ENCODE results near the gene NLRC5.

The NLRC5 gene, protein sequence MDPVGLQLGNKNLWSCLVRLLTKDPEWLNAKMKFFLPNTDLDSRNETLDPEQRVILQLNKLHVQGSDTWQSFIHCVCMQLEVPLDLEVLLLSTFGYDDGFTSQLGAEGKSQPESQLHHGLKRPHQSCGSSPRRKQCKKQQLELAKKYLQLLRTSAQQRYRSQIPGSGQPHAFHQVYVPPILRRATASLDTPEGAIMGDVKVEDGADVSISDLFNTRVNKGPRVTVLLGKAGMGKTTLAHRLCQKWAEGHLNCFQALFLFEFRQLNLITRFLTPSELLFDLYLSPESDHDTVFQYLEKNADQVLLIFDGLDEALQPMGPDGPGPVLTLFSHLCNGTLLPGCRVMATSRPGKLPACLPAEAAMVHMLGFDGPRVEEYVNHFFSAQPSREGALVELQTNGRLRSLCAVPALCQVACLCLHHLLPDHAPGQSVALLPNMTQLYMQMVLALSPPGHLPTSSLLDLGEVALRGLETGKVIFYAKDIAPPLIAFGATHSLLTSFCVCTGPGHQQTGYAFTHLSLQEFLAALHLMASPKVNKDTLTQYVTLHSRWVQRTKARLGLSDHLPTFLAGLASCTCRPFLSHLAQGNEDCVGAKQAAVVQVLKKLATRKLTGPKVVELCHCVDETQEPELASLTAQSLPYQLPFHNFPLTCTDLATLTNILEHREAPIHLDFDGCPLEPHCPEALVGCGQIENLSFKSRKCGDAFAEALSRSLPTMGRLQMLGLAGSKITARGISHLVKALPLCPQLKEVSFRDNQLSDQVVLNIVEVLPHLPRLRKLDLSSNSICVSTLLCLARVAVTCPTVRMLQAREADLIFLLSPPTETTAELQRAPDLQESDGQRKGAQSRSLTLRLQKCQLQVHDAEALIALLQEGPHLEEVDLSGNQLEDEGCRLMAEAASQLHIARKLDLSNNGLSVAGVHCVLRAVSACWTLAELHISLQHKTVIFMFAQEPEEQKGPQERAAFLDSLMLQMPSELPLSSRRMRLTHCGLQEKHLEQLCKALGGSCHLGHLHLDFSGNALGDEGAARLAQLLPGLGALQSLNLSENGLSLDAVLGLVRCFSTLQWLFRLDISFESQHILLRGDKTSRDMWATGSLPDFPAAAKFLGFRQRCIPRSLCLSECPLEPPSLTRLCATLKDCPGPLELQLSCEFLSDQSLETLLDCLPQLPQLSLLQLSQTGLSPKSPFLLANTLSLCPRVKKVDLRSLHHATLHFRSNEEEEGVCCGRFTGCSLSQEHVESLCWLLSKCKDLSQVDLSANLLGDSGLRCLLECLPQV (N-terminal part only)

DNA sequence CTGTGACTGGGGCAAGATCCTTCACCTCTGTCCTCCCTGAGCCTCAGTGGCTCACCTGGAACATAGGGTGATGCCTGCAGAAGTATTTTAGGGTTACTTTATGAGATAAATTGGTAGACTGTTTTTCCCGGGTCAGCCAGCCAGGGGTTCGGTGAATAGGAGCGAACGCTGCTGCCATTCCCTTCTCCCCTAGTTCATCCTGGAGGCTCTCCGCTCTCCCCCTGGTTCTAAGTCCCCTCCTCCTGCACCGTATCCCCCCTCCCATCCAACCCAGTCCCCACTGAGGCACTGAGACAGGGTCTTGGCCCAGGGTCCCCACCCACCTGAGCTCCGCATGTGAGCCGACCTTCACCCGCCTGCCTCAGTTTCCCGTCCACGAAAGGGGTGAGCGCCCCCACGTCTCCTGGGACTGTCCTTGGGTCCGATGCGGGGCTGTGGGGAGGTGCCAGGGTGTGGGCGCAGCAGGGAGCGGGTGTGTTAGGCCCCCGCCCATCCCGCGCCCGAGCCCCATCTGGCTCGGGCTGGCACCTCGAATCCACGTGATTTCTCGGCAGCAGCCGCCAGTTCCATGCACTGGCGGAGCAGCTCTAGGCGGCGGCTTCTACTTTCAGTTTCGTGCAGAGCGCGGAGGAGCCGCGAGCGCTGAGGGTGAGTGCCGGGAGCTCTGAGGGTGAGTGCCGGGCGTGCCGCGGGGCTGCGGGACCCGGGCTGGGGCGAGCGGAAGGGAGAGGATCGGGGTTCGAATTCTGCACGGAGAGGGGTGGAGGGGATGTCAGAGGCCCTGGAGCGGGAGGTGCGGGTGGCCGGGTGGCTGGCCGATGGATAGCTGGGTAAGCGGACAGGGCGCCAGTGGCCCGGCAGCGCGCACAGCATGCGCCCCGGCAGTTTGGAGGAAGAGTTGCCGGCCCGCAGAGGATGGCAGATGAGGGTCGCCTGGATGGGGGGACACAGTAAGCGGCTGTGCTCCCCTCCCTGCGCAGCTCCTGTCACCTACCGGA, at the start of gene NLRC5:
Gene NLRC5 (plus strand): TSS at position 610 of the 998 bp plus-strand sequence. CDS start 31,156 bp downstream, outside the sequence.
- no peaks in the 10 kb centered on the region for H3K27me3 Mint-ChIP-seq
- peaks cover 7% of the 10 kb centered on the region for H3K36me3 Mint-ChIP-seq (ENCODE audit: low read depth)
- H3K27ac Mint-ChIP-seq, result peak within 1 kb of the TSS; percentile 97
- peaks cover 70% of the 10 kb centered on the region for H3K4me1 Mint-ChIP-seq (ENCODE audit: low read depth)
- intact Hi-C loops (cut with micrococcal nuclease), result no loop called here
- H3K4me3 Mint-ChIP-seq, result peak within 1 kb of the TSS; percentile 99
- H3K9me3 Mint-ChIP-seq, result no peaks in the 10 kb centered on the region

DNA sequence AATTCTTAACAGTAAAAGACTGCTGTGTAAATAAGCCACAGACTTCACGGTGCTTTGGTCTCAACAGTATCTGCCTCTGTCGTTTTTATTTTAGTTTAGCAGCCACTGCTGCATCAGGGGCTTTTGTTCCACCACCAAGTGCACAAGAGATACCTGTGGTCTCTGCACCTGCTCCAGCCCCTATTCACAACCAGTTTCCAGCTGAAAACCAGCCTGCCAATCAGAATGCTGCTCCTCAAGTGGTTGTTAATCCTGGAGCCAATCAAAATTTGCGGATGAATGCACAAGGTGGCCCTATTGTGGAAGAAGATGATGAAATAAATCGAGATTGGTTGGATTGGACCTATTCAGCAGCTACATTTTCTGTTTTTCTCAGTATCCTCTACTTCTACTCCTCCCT, 49.6 kb upstream of the NLRC5 start:
- peaks cover 28% of the 10 kb centered on the region for H3K4me1 Mint-ChIP-seq (ENCODE audit: low read depth)
- no peak overlapping the region for H3K27ac Mint-ChIP-seq
- H3K9me3 Mint-ChIP-seq, result no peaks in the 10 kb centered on the region
- intact Hi-C loops (cut with micrococcal nuclease), result loop anchor here (10.0 kb wide), 1 partner anchor 205 kb away; the partner anchor contains the start of gene NUP93
- no peak overlapping the region for H3K4me3 Mint-ChIP-seq
- no peaks in the 10 kb centered on the region for H3K27me3 Mint-ChIP-seq
- peaks cover 99% of the 10 kb centered on the region for H3K36me3 Mint-ChIP-seq (ENCODE audit: low read depth)

DNA sequence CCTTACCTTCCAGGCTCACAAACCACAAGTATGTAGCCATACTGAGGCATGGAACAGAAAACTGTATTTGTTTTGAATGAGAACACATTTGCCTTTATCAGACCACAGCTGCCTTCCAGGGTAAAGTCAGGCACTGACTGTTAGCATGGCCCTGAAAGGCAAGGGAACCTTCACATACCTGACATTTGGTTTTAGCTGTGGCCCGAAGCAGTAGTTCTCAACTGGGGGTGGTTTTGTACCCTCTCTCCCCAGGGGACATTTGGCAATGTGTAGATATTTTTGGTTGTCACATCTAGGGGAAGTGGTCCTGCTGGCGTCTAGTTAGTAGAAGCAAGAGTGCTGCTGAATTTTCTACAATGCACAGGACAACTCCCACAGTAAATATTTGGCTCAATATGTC, 48.3 kb upstream of the NLRC5 start:
- Mint-ChIP-seq H3K9me3 (no peaks in the 10 kb centered on the region), H3K27ac (no peak overlapping the region), H3K27me3 (no peaks in the 10 kb centered on the region), H3K36me3 (ENCODE audit: low read depth) (peaks cover 97% of the 10 kb centered on the region), H3K4me1 (ENCODE audit: low read depth) (peaks cover 26% of the 10 kb centered on the region), H3K4me3 (no peak overlapping the region)
- intact Hi-C loops (cut with micrococcal nuclease), result no loop called here

DNA sequence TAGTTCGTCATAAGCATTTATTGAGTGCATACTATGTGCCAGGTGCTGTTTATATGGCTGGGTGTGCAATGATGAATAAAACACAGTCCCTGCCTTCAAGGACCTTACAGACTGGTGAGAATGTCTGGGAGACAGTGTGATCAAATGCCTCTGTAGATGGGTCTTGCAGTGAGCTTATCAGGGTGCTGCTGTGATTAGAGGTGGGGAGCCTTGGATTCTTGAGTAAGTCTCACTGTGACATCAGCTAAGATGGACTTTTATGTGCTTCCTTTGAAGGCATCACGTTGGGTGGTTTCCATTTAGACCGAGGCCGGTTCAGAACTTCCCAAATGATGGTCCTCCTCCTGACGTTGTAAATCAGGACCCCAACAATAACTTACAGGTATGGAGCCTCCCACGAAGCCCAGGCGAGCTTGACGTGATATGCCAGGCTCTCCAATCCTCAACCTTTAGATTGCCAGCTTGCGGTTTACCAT, 47.5 kb upstream of the NLRC5 start:
- Mint-ChIP-seq H3K4me1 (ENCODE audit: low read depth) (peaks cover 30% of the 10 kb centered on the region), H3K27me3 (no peaks in the 10 kb centered on the region), H3K9me3 (no peaks in the 10 kb centered on the region), H3K36me3 (ENCODE audit: low read depth) (peaks cover 92% of the 10 kb centered on the region), H3K4me3 (no peak overlapping the region), H3K27ac (no peak overlapping the region)
- intact Hi-C loops (cut with micrococcal nuclease), result no loop called here

GRCh38 chr16:56943761-56944375, 45.5 kb upstream of the NLRC5 start:
- Mint-ChIP-seq H3K36me3 (ENCODE audit: low read depth) (peaks cover 79% of the 10 kb centered on the region), H3K27ac (no peak overlapping the region), H3K4me1 (ENCODE audit: low read depth) (peaks cover 39% of the 10 kb centered on the region), H3K4me3 (no peak overlapping the region), H3K9me3 (no peaks in the 10 kb centered on the region), H3K27me3 (no peaks in the 10 kb centered on the region)
- intact Hi-C loops (cut with micrococcal nuclease), result no loop called here

DNA sequence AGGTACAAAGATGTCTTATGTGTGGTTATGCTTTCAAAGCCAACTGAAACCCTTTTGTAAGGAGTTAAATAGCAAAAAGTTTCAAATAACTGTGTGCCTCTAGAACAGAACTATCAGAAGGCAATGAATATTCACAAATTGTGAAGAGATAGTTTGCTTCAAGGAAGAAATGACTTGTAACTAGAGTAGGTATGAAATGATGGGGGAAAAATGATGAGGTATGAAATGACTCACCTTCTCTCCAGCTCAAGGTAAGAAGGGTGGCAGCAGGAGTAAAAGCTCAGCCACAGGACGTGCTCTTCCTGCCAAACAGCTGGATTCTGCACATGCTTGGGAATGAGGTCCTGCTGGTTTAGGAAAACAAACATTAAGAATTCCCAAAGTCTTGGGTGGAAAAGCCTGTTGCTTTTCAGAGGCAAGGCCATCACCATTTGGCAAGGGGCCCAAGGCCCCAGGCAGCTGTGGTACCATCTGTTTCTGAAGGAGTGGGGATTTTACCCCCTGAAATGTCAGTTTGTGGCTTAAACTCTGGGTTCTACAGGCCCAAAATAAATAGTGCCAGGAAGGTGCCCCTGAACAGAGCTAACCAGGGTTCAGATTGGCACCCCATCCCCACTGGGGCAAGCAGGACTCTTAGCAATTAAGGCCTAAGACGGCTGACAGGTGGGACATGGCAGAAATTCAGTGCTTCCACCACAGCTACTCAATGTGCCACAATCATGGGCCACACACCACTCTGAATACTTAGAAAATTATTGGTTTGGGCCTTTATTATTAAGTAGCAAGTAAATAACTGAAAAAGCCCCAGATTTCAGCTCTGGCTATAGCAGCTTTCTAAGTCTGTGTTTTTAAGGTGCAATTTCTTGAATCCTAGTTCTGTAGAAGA, 44.2 kb upstream of the NLRC5 start:
- H3K27ac Mint-ChIP-seq, result no peak overlapping the region
- no peaks in the 10 kb centered on the region for H3K9me3 Mint-ChIP-seq
- H3K27me3 Mint-ChIP-seq, result no peaks in the 10 kb centered on the region
- peaks cover 43% of the 10 kb centered on the region for H3K4me1 Mint-ChIP-seq (ENCODE audit: low read depth)
- no peak overlapping the region for H3K4me3 Mint-ChIP-seq
- H3K36me3 Mint-ChIP-seq (ENCODE audit: low read depth), result peaks cover 66% of the 10 kb centered on the region
- intact Hi-C loops (cut with micrococcal nuclease), result no loop called here

GRCh38 chr16:56945847-56946527, 43.4 kb upstream of the NLRC5 start:
- Mint-ChIP-seq H3K27me3 (no peaks in the 10 kb centered on the region), H3K4me1 (ENCODE audit: low read depth) (peaks cover 51% of the 10 kb centered on the region), H3K4me3 (no peak overlapping the region), H3K9me3 (no peaks in the 10 kb centered on the region), H3K36me3 (ENCODE audit: low read depth) (peaks cover 58% of the 10 kb centered on the region), H3K27ac (no peak overlapping the region)
- intact Hi-C loops (cut with micrococcal nuclease), result no loop called here

DNA sequence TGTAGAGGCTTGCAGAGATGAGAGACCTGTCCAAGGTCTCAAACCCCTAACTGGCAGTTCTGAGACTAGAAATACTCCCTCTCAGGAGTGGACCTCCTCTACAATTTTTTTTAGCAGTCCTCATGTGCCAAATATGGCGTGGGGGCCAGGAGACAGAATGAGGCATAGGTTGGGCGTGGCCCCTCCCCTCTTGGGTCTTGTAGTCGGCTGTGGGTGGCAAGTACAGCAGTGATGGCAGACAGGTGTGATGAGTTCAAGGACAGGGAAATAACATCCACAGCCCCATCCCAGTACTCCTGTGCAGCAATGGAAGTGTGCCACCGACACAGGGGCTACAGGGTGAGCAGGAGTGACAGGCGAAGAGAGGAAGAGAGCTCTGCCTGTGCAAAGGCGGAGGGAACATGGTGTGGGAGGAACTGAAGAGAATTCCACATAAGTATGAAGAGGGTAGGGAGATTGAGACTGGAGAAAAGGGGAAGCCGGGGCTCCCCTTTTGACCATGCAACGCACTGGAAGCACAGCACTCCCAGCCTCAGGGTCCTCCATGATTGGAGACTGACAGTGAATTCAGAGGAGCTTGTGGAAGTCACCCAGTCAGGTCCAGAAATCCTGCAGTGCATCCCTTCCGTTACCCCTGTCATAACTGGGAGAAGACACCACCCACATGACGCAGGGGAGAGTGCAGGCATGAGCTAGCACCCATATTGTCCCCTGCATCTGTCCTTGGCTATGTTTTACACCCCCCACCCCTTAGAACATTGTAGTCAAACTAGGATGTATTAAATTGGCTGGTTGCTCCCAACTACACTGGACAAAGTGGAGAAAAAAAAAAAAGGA, 42.4 kb upstream of the NLRC5 start:
- Mint-ChIP-seq H3K27me3 (no peaks in the 10 kb centered on the region), H3K4me3 (no peak overlapping the region), H3K27ac (peak overlapping the region; percentile 14), H3K4me1 (ENCODE audit: low read depth) (peaks cover 61% of the 10 kb centered on the region), H3K9me3 (no peaks in the 10 kb centered on the region), H3K36me3 (ENCODE audit: low read depth) (peaks cover 49% of the 10 kb centered on the region)
- intact Hi-C loops (cut with micrococcal nuclease), result no loop called here

GRCh38 chr16:56947604-56947995, 41.8 kb upstream of the NLRC5 start:
- intact Hi-C loops (cut with micrococcal nuclease), result no loop called here
- peaks cover 43% of the 10 kb centered on the region for H3K36me3 Mint-ChIP-seq (ENCODE audit: low read depth)
- no peaks in the 10 kb centered on the region for H3K27me3 Mint-ChIP-seq
- no peaks in the 10 kb centered on the region for H3K9me3 Mint-ChIP-seq
- peaks cover 67% of the 10 kb centered on the region for H3K4me1 Mint-ChIP-seq (ENCODE audit: low read depth)
- peak overlapping the region; percentile 26 for H3K27ac Mint-ChIP-seq
- H3K4me3 Mint-ChIP-seq, result no peak overlapping the region

DNA sequence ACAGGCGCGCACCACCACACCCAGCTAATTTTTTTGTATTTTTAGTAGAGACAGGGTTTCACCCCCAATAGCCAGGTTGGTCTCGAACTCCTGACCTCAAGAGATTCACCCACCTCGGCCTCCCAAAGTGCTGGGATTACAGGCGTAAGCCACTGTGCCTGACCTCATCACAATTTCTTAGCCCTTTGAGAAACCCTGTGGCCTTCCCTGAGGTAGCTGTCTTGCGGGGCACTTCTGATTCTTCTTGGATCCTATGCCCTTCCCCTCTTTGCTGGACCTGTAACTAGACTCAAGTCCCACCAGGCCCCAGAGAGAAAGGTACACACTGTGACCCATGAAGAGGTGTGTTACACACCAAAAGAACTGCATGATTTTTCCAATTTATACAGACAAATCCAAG, 41.1 kb upstream of the NLRC5 start:
- Mint-ChIP-seq H3K27ac (peak overlapping the region; percentile 26), H3K4me1 (ENCODE audit: low read depth) (peaks cover 69% of the 10 kb centered on the region)
- intact Hi-C loops (cut with micrococcal nuclease), result no loop called here

GRCh38 chr16:56950051-56950450, 39.3 kb upstream of the NLRC5 start:
- peak overlapping the region; percentile 69 for H3K27ac Mint-ChIP-seq
- peaks cover 65% of the 10 kb centered on the region for H3K4me1 Mint-ChIP-seq (ENCODE audit: low read depth)
- no peaks in the 10 kb centered on the region for H3K9me3 Mint-ChIP-seq
- H3K36me3 Mint-ChIP-seq (ENCODE audit: low read depth), result peaks cover 18% of the 10 kb centered on the region
- no peaks in the 10 kb centered on the region for H3K27me3 Mint-ChIP-seq
- H3K4me3 Mint-ChIP-seq, result no peak overlapping the region
- intact Hi-C loops (cut with micrococcal nuclease), result no loop called here

More for the DNA sequence above, 41.1 kb upstream of the NLRC5 start:
- no peaks in the 10 kb centered on the region for H3K9me3 Mint-ChIP-seq
- no peaks in the 10 kb centered on the region for H3K27me3 Mint-ChIP-seq
- H3K4me3 Mint-ChIP-seq, result no peak overlapping the region
- peaks cover 36% of the 10 kb centered on the region for H3K36me3 Mint-ChIP-seq (ENCODE audit: low read depth)
